Fibroblast of gingiva (primary cell): ENCODE data around the gene INPP4B.
A peak's percentile ranks its signal among the peaks of the same experiment; 100 is the strongest.

Experiments used
- DNase-seq: peaks from one replicate; pipeline ENCODE4 v3.0.0-alpha.2; 2011; ENCODE audit warnings: low read depth

INPP4B gene

DNA sequence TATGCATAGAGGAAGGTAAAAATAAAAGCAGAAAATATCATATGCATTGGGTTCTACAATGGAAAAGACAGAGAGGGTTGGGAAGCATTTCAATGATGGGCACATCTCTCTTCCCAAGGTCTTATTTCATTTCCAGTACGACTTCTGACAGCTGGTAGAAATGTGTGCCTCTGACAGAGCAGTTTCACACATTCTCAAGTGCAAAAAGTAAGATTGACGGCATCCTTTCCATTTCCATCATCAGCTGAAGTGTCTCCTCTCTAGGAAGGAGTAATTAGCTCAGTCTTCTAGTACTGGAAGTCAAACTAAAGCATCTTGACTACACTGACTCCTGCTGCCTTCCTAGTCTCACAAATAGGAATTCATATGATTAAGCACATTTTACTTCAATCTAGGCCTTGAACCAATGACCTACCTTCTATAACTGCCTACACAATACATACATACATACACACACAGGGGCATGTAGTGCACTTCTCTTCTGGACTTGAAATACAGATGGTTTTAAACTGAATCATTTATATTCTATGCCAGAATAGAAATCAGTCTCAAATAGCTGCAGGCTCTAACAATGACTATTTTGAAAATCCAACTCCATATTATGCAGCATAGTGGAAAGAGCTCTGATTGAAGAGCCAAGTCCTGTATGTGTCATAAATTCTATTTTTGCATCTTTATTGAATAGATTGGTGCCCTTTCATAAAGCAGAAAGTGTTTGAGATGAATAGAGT lies 473.4 kb downstream of the INPP4B start:
- peak; percentile 45 for DNase-seq

DNA sequence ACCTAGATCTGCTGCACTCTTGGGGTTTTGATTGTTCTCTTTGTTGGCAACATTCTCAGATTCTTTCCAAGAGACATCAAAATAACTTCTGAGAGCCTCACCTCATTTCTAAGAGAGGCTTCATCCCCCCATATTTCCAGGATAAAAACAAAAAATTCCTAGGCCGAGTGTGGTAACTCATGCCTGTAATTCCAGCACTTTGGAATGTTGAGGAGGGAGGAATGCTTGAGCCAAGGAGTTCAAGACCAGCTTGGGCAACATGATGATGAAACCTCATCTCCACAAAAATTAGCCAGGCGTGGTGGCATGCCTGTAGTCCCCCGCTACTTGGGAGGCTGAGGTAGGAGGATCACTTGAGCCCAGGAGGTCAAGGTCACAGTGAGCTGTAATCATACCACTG lies 477.0 kb downstream of the INPP4B start:
- DNase-seq = peak; percentile 27

DNA sequence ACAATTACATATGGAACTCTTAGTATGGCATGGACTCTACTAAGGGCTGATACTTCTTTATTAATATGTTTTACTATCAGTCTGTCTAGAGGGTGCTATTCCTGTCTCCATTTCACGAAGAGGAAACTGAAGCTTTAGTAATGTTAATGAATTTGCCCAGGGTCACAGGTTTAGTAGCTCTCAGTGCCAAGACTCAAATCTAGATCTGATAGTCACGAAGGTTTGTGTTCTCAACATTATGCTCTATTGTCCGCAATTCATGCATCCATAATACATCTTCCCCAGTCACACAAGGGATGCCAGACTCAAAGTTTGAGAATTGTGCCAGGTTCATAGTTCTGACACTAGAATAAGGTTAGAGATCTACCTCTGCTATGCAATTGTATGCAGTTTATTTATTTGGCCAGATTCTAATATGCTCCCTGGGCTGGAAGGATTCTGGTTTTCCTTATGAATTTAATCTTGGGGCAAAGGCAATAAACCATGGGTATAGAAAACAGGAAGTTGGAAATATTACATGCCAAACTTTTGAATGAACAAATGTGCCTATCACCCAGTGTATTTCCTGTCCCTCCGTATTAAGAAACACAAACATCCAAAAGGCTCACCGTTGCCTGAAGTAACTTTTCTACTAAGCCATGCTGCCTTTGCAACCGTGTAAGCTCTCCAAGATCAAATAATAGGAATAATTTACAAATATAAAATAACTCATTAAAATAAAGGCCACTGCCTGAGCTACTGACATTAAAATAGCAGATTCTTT lies 478.5 kb downstream of the INPP4B start:
- DNase-seq = no peak

DNA sequence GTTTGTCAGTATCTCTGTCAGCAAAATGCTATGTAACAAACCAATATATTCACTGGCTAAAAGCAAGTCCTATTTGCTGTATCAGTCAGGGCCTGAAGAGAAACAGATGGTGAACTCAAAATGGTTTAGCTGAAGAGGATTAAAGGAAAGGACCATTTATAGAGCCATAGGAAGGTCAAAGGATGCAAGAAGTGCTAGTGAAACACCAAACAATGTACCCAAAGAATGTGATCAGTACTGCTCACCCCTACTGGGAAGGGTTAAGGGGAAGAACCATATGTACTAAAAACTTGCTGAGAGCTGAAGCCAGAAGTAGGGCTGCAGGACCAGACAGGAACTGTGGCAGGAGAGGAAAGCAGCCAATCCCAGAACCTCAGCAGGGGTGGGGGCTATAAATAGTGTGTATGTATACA lies 479.3 kb downstream of the INPP4B start:
- no peak for DNase-seq

DNA sequence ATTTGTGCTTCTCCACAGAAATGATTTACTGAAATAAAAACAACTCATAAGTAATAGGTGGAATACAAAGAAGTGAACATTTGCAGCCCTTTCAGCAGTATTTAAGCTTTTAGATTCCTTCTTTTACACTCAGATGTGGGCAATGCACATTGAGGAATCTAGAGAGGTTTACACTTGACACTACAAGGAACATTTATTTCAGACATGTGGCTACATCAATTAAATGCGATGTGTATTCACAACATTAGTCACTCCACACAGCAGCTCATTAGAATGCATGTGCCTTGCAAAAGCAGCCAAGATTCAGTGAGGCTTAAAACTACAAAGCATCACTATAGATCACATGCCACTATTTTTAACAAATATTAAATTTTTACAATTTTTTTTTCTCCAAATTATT lies 480.7 kb downstream of the INPP4B start:
- DNase-seq = peak; percentile 27

DNA sequence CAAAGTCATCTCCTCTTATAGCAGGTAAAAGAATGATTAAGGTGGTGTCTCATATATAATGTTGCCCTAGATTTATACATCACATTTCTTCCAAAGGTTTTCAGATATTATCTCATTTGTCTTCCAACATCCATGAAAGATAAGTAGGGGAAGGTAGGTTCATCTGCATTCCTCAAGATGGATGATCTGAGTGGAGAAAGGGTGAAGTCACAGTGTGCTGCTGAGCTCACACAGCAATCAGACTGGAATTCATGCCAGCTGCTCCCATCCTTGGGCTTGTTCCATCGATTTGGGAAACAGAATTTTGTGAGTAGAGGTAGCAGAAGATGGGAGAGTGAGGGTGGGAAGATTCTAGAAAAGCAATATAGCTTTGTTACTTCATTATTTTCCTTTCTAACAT lies 482.4 kb downstream of the INPP4B start:
- DNase-seq = no peak

DNA sequence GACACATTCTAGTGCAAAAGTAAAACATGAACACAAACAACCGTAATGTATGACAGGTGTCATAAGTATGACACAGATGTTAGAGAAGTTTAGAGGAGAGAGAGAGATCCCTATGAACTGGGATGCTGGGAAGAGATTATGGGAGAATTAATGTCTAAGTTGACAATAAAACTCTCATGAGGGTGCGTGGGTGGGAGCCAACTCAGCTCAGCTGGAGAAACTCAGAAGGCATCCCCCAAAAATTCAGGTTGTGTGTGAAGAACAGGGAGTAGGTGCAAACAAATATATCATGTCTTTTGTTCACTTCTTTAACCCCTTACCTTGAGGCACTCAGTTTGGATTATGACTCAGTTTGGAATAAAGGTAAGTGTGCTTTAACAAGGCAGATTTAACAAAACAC lies 484.1 kb downstream of the INPP4B start:
- DNase-seq = no peak

DNA sequence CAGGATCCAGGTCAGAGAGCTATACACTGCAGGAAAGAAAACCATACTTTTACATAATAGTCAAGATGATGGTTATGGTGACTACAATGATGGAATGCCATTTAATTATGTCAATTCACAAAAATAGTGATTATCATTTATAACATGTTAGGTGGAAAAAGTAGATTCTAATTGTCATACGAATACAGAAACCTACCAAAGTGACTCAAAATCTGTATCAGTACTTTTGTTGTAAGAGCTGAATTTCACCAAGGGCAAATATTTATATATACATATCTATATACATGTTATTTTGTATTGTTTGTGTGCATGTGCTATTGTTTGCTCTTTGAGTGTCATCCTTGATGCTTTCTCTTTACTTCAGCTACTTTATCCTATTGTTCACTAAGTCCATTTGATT lies 485.4 kb downstream of the INPP4B start:
- DNase-seq = no peak

DNA sequence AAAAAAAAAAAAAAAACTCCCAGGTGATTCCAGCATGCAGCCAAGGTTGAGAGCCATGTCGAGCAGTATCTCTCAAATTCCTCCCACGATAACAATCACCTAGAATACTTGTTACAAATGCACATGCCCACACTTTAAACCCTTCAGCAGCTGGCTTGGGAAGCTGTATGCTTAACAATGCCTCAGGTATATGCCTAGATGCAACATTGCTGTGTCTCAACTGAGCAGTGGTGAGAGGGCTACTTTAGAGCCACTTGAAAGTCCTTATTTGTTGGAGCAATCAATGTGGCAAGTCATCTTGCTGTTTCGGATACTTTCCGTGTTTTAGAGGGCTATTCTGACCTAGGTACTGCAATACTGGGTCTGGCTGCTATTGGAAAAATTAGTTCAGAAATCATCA lies 487.4 kb downstream of the INPP4B start:
- DNase-seq = no peak

DNA sequence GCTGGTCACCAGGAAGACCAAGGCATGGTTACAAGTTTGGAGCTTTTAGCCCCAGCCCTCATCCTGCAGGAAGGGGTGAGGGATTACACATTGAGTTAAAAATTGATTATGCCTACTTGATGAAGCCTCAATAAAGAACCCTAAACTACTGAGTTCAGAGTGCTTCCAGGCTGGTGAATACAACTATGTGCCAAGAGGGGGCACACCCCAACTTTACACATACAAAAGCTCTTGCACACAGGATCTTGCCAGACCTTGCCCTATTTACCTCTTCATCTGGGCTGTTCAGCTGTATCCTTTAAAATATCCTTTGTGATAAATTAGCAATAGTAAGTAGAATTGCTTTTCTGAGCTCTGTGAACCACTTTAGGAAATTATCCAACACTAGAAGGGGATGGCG lies 489.3 kb downstream of the INPP4B start:
- DNase-seq = no peak

DNA sequence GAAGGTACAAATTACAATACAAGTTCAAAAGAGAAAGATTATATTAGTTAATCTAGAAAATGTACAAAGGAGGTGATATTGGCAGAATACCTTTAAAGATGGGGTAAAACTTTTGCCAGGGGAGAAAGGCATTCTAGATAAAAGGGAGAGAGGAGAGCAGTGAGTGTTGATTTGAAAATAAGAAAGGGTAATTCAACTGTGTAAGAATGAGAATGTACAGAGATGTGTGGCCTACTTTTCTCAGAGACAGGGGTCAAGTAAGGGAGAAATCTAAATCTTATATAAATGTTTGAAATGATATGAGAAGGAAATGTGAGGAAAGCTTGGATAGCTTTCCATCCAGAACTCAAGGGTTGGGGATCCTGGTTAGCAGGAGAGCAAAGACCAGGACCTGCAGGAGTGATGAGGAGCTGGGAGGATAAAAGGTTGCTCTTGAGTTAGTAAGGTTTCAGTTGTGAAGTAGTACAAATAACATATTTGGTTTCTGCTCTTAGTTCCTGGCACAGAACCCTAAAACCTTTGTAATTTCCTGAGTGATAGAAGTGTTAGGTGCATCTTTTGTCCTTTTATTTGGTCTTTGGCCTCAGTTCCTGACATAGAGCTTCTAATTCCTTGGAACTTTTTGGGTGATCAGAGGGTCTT lies 489.9 kb downstream of the INPP4B start:
- no peak for DNase-seq

DNA sequence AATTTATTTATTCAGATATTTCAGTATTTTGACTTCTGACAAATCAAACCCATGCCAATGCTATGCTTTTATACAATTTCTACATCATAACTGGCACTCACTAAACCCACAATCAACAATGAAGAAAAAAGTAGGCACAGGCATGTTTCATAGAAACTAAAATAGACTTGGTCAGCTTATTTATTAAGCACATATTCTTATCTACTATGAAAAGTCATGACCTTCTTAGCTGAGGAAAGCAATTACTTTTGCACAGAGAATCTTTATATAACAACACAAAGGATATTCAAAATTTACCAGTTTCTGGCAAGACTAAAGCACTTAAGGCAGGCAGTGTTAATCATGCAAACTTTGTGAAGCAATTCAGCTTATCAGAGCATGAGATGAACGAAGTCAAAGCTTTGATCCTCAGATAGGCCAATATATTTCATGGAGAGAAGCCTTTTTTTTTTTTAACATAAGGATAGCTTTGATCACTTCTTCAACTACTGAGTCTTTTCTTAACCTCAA lies 490.6 kb downstream of the INPP4B start:
- DNase-seq = no peak

DNA sequence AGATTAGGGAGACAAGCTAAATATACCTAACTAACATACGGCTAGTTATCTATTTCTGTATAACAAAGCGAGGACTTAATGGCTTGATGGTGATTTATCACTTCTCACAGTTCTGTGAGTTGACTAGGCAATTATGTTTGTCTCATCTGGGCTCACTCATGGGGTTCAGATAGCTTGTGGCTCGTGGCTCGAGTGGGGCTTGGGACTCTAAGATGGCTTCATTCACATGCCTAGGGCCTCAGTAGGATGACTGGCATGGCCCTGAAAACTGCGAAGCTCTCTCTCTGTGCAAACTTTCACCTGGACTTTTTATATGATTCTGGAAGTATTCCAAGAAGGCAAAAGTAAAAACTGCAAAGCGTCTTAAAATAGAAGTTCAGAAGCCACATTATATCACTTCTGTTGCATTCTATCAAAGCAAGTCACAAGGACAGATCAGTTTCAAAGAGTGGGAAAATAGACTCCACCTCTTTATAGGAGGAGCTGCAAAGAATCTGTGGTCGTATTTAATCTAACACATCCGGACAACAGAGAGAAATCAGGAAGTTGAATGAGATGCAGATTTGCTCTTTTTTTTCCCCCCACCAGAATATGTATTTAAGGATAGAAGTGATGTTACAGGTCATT lies 491.2 kb downstream of the INPP4B start:
- DNase-seq = no peak

DNA sequence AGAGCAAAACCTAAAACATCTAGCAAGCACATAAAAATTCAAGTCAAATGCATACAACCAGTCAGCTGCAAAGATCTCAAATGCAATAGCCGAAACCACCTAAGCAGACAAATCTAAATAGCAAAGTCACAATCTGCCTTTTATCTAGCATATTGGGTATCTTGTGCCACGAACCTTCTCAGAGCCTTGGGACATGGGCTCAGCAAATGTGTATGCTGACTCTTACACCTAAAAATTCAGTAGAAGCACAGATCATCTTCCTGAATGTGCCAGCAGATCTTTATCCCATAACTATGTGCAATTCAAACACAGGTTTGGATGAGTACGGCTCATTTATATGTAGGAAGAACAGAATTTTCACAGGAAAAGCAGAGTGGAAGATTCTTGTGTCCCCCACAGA lies 492.1 kb downstream of the INPP4B start:
- DNase-seq = no peak

DNA sequence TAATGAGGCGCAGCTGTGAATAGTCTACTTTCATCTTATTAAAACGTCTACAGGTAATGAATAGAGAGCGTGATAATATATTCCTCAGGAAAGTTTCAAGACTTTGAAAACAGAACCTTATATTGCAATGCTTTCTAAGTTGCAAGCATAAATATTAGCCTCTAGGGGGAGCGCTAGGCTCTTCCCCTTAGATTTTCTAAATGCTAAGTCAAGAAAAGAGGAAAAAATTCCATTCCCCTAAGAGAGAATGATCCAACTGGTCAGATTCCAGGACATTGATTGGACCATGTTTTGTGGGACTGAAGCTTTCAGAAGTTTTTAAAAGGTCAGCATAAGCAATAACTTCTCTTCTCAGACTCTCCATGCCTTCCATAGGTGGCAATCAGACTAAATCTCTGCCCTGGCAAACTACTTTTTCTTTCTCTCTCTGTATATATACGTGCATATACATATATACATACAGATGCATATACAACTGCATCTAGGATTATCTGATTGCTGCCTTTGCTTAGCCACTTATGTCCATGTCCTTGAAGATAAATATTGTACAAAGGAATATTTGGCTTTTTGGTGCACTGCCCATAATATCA lies 492.9 kb downstream of the INPP4B start:
- peak; percentile 74 for DNase-seq

DNA sequence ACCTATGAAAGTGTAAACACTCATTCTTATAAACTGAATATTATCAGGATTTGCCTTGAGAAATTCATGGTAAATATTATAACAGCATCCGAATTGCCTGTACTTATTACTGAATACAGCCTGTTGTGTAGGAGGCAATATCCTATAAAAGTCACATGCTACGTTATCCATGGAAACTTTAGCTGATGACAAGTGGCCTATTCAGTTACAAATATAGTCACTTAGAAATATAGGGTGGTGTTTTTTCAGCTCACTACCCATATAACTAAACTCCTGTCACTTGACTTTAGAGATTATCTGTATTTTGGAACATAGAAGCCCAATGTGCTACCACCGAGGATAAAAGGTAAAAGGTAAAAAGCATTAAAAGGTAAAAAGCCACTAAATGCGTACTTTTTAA lies 493.4 kb downstream of the INPP4B start:
- DNase-seq = no peak

DNA sequence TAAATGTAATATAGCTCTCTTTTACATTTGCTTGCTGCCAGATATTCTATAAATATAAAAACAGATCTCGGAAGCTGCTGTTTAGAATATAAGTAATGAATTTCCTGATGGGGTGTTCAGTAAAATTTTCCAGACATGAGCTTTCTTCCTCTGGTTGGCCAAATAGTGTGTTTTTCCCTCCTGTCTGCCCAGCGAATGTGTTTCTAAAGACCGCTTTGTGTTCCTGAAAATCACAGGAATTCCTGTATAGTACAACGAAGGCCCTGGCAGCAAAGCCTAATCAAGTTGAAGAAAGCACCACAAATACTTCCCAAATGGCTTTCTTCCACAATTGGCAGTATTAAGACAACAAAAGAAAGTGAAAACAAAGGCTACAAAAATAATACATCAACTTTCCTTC lies 494.1 kb downstream of the INPP4B start:
- DNase-seq = no peak

DNA sequence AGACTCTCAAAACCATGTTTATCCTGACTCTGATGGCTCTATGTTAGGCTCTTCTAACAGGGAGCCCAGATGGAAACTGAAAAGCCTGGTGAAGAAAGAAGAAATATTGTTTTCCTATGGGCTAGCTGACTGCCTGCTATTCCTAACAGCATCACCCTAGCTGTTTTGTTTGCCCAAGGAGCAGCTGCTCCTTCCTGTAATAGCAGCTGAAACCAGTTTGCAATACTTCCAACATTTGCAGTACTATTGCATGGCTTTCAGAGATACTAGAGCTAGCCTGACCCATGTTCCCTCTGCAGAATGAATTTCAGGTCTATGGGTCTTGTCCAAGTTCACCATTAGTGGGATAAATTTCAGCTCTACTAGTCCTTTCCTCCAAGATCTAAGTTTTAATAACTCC lies 495.2 kb downstream of the INPP4B start:
- DNase-seq = peak; percentile 47

DNA sequence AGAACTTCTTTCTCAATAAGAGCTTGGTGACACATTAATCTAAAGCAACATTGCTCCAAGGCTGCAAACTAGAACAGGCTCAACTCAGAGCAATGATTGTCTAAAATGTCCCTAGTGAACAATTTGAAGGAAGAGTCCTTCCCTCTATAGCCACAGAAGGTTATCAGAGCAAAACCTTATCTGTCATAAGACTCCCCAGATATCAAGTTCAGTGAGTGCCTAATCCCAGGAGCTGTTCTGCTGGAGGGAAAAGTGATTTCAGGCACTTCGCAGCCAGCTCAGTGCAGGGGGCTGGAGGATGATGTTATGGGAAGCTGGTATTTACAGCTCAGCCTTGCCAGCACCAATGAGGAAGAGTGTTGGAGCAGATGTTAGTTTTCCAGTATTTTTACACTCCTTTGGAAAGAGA lies 497.5 kb downstream of the INPP4B start:
- no peak for DNase-seq

DNA sequence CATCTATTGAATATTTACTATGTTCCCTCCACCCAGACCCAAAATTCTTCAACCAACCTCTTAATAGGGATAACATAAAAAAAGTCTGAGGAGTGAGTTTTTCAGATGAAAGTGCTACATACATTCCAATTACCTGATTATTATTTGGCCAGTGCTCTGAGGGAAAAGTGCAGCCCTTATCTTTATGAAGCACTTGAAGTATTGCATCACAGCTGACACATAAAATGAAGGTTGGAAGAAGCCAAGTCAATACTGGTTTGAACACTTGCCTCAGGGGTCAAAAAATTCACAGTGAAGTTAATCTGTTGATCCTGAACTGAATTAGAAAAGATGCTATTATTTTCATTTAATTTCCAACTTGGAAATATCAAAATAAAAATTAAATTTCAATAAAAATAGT lies 498.9 kb downstream of the INPP4B start:
- DNase-seq = no peak

DNA sequence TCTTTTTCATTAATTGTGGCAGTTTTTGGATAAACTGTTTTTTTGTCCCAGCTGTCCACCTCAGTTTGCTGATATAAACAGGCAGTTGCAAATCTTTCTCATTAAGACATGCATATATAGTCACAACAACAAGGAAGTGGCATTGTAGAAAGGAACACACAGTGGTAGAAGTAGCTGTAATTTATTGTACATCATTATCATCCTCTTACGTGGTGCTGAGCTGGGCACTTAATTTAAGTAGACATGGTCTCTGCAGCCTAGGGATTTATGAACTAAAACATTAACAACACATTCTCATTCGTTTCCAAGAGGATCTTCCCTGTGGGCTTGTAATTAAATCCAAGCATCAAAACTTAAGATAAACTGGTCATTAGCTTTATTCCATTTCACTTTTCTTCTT lies 500.2 kb downstream of the INPP4B start:
- no peak for DNase-seq

DNA sequence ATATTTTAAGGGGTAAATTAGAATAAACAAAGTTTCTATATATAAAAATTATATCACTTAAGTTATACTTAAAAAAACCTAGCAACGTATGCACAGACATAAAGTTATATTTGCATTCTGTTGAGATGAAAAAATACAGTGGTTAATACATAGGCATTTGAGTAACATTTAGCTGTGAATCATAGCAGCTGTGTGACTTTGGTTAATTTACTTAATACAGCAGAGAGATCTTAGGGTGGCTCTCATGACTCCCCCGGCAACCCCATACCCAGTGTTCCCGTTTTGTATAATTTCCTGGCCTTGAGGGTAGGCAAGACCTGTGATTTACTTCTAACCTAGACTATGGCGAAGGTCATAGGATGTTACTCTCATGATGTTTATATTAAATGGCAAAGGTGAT lies 504.8 kb downstream of the INPP4B start:
- no peak for DNase-seq
